Measurements from ENCODE around the gene CFAP119. TPM values are rescaled to one million over a fixed set of nuclear protein-coding genes. Genes with fewer than 3 reads are reported as not detected.

The CFAP119 gene
- polyA plus RNA-seq, 1 donor (not counting 4 experiments of a cell fraction or from before 2014, with no cell fraction given): 3.0 TPM

GRCh38 chr16:30797670-30798309 is 35.9 kb upstream of the CFAP119 start:
- H3K4me2 ChIP-seq (ENCODE audit: control insufficient read depth, extremely low read depth, insufficient read depth, low read depth, low read length): no peak overlapping the region
- FAIRE-seq (no peak), DNase-seq (ENCODE audit: low read depth, low spot score) (no peak)
- H3K9ac ChIP-seq (ENCODE audit: control insufficient read depth, extremely low read depth, insufficient read depth, low read length): no peak overlapping the region
- no peak overlapping the region for H2AFZ ChIP-seq (ENCODE audit: control insufficient read depth, low read length)
- TF ChIP-seq EZH2 (IDR thresholded peaks at IDR 0.05; ENCODE audit: low read length) (no peak), CTCF (optimal IDR thresholded peaks at IDR 0.05 in 1 of 3, IDR thresholded peaks at IDR 0.05 in 1 of 3, conservative IDR thresholded peaks at IDR 0.05 in 1 of 3; ENCODE audit: extremely low read depth in 1 of 3, insufficient read depth in 2 of 3, low read length in 3 of 3) (peak in 2 of 3 experiments; percentile 14 to 24)
- H4K20me1 ChIP-seq (ENCODE audit: control insufficient read depth, extremely low read depth, insufficient read depth, low read length): no peaks in the 10 kb centered on the region
- dilution Hi-C loops (cut with MboI; ENCODE audit: extremely low pct_ligation_motif_present, low sequenced_read_pairs): loop anchor here (25.0 kb wide), 1 partner anchor 90 kb away; the partner anchor contains the start of genes BCL7C and CTF1
- H3K4me3 ChIP-seq (ENCODE audit: control insufficient read depth in 2 of 3, extremely low read depth in 1 of 3, insufficient read depth in 2 of 3, low read depth in 1 of 3, low read length in 3 of 3): no peak overlapping the region
- H3K79me2 ChIP-seq (ENCODE audit: control insufficient read depth, insufficient read depth, low read length): no peaks in the 10 kb centered on the region
- no peaks in the 10 kb centered on the region for H3K36me3 ChIP-seq (ENCODE audit: control insufficient read depth in 2 of 2, extremely low read depth in 1 of 2, insufficient read depth in 2 of 2, low read length in 2 of 2)
- no peaks in the 10 kb centered on the region for H3K4me1 ChIP-seq (ENCODE audit: control insufficient read depth, extremely low read depth, insufficient read depth, low read length)
- H3K27ac ChIP-seq (ENCODE audit: control insufficient read depth, insufficient read depth, low read length): no peak overlapping the region
- no peaks in the 10 kb centered on the region for H3K9me3 ChIP-seq (ENCODE audit: control insufficient read depth, low read depth, low read length)
- no peaks in the 10 kb centered on the region for H3K9me1 ChIP-seq (ENCODE audit: control insufficient read depth, extremely low read depth, insufficient read depth, low read length)
- no peaks in the 10 kb centered on the region for H3K27me3 ChIP-seq (ENCODE audit: control insufficient read depth, extremely low read depth, insufficient read depth, low read length)

- TF ChIP-seq CTCF (optimal IDR thresholded peaks at IDR 0.05 in 1 of 3, IDR thresholded peaks at IDR 0.05 in 1 of 3, conservative IDR thresholded peaks at IDR 0.05 in 1 of 3; ENCODE audit: extremely low read depth in 1 of 3, insufficient read depth in 2 of 3, low read length in 3 of 3) (no peak), EZH2 (IDR thresholded peaks at IDR 0.05; ENCODE audit: low read length) (no peak)
- Histone ChIP-seq H3K9ac (ENCODE audit: control insufficient read depth, extremely low read depth, insufficient read depth, low read length) (no peak overlapping the region), H2AFZ (ENCODE audit: control insufficient read depth, low read length) (no peak overlapping the region), H3K4me1 (ENCODE audit: control insufficient read depth, extremely low read depth, insufficient read depth, low read length) (no peaks in the 10 kb centered on the region), H3K4me2 (ENCODE audit: control insufficient read depth, extremely low read depth, insufficient read depth, low read depth, low read length) (no peak overlapping the region), H3K27ac (ENCODE audit: control insufficient read depth, insufficient read depth, low read length) (no peak overlapping the region), H4K20me1 (ENCODE audit: control insufficient read depth, extremely low read depth, insufficient read depth, low read length) (no peaks in the 10 kb centered on the region), H3K79me2 (ENCODE audit: control insufficient read depth, insufficient read depth, low read length) (no peaks in the 10 kb centered on the region), H3K4me3 (ENCODE audit: control insufficient read depth in 2 of 3, extremely low read depth in 1 of 3, insufficient read depth in 2 of 3, low read depth in 1 of 3, low read length in 3 of 3) (no peak overlapping the region), H3K36me3 (ENCODE audit: control insufficient read depth in 2 of 2, extremely low read depth in 1 of 2, insufficient read depth in 2 of 2, low read length in 2 of 2) (no peaks in the 10 kb centered on the region), H3K9me1 (ENCODE audit: control insufficient read depth, extremely low read depth, insufficient read depth, low read length) (no peaks in the 10 kb centered on the region), H3K27me3 (ENCODE audit: control insufficient read depth, extremely low read depth, insufficient read depth, low read length) (no peaks in the 10 kb centered on the region), H3K9me3 (ENCODE audit: control insufficient read depth, low read depth, low read length) (no peaks in the 10 kb centered on the region)
- DNase-seq (ENCODE audit: low read depth, low spot score) (no peak), FAIRE-seq (no peak)
- dilution Hi-C loops (cut with MboI; ENCODE audit: extremely low pct_ligation_motif_present, low sequenced_read_pairs): loop anchor here (25.0 kb wide), 1 partner anchor 93 kb away; the partner anchor contains the start of genes BCL7C and CTF1
Measured at GRCh38 chr16:30794634-30795033, 32.8 kb upstream of the CFAP119 start.
